Retina (tissue), 1 donor: ENCODE results near the gene IGF2BP3.
A peak's percentile ranks its signal among the peaks of the same experiment; 100 is the strongest.
"Not testable (repeated sequence)": the region's sequence is repeated elsewhere in the genome, so short reads cannot be mapped to it uniquely, and the experiment has no call there.

Experiments used
- DNase-seq: peaks from one replicate; pipeline ENCODE4 v3.0.0-alpha.2; 2016

The IGF2BP3 gene

GRCh38 chr7:23419160-23419559 is 51.1 kb downstream of the IGF2BP3 start:
- no peak for DNase-seq

GRCh38 chr7:23418046-23418445 is 52.2 kb downstream of the IGF2BP3 start:
- DNase-seq: no peak

GRCh38 chr7:23415198-23415597 is 55.1 kb downstream of the IGF2BP3 start:
- no peak for DNase-seq

- no peak for DNase-seq
These were observed 59.7 kb downstream of the IGF2BP3 start for GRCh38 chr7:23410446-23411183.

- not testable (repeated sequence) for DNase-seq
These were observed 63.7 kb downstream of the IGF2BP3 start for GRCh38 chr7:23406564-23406963.

GRCh38 chr7:23405240-23405618 is 65.1 kb downstream of the IGF2BP3 start:
- no peak for DNase-seq

GRCh38 chr7:23404546-23405239 is 65.6 kb downstream of the IGF2BP3 start:
- DNase-seq: no peak

- DNase-seq: no peak
These were observed 66.3 kb downstream of the IGF2BP3 start for GRCh38 chr7:23403970-23404369.

- DNase-seq: not testable (repeated sequence)
These were observed 72.2 kb downstream of the IGF2BP3 start for GRCh38 chr7:23398090-23398489.

- DNase-seq: no peak
These were observed 73.0 kb downstream of the IGF2BP3 start for GRCh38 chr7:23397241-23397640.

- DNase-seq: no peak
These were observed 73.9 kb downstream of the IGF2BP3 start for GRCh38 chr7:23396222-23397015.

- DNase-seq: peak; percentile 27
These were observed 75.7 kb downstream of the IGF2BP3 start for GRCh38 chr7:23394488-23395171.

- DNase-seq: no peak
These were observed 76.7 kb downstream of the IGF2BP3 start for GRCh38 chr7:23393636-23394035.

- no peak for DNase-seq
These were observed 80.6 kb downstream of the IGF2BP3 start for GRCh38 chr7:23389701-23390100.

- no peak for DNase-seq
These were observed 82.7 kb downstream of the IGF2BP3 start for GRCh38 chr7:23387583-23387982.

- no peak for DNase-seq
These were observed 85.2 kb downstream of the IGF2BP3 start for GRCh38 chr7:23385140-23385539.

GRCh38 chr7:23383225-23383624 is 87.1 kb downstream of the IGF2BP3 start:
- no peak for DNase-seq

GRCh38 chr7:23380961-23381360 is 89.3 kb downstream of the IGF2BP3 start:
- DNase-seq: no peak

GRCh38 chr7:23380556-23380955 is 89.7 kb downstream of the IGF2BP3 start:
- no peak for DNase-seq

- DNase-seq: no peak
These were observed 91.3 kb downstream of the IGF2BP3 start for GRCh38 chr7:23378996-23379395.

- no peak for DNase-seq
These were observed 93.2 kb downstream of the IGF2BP3 start for GRCh38 chr7:23377134-23377533.

- DNase-seq: no peak
These were observed 96.9 kb downstream of the IGF2BP3 start for GRCh38 chr7:23373151-23374004.
